GM12891 (cell line): ENCODE data around the gene ECHDC3.

ENCODE experiments used
- POLR2A ChIP-seq: IDR thresholded peaks from 2 replicates; pipeline ENCODE4 v1.6.1; 2011; ENCODE audit warnings: low read depth, low read length, control low read depth
- POLR2AphosphoS5 ChIP-seq: IDR thresholded peaks from 2 replicates; pipeline ENCODE4 v1.6.1; 2011; ENCODE audit warnings: low read depth, low read length, control low read depth
- POU2F2 ChIP-seq: IDR thresholded peaks from 2 replicates; pipeline ENCODE4 v1.6.1; 2011; ENCODE audit warnings: low read depth, mild to moderate bottlenecking, control low read depth, low read length, moderate library complexity
- SPI1 ChIP-seq: IDR thresholded peaks from 2 replicates; pipeline ENCODE4 v1.6.1; 2011; ENCODE audit warnings: low read depth, low read length, control low read depth
- TAF1 ChIP-seq: IDR thresholded peaks from 2 replicates; pipeline ENCODE4 v1.6.1; 2011; ENCODE audit warnings: low read depth, low read length, control low read depth

- TF ChIP-seq POLR2A (no peak), POLR2AphosphoS5 (no peak), TAF1 (no peak), POU2F2 (no peak), SPI1 (no peak)
Observed at GRCh38 chr10:11725912-11726311, 16.3 kb upstream of the ECHDC3 start.
